ENCODE results near the gene METTL2B.
"Not testable (repeated sequence)": the region's sequence is repeated elsewhere in the genome, so short reads cannot be mapped to it uniquely, and the experiment has no call there.

DNA sequence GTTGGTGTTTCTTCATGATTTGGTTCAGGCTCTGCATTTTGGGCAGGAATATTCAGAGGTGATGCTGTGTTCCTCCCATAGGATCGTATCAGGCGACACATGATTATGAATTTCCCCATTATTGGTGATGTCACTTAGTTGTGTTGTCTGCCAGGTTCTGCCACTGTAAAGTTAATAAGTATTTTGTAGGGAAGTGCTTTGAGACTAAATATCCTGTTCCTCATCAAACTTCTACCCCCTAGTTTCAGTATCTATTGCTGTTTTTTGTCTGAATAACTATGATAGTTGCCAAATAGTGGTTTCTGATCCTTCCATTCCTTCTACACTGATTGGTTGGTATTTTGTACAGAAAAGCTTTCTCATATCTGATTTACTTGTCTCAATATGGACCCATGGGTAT, 28.9 kb downstream of the METTL2B start:
- TF ChIP-seq, protein P1, sequence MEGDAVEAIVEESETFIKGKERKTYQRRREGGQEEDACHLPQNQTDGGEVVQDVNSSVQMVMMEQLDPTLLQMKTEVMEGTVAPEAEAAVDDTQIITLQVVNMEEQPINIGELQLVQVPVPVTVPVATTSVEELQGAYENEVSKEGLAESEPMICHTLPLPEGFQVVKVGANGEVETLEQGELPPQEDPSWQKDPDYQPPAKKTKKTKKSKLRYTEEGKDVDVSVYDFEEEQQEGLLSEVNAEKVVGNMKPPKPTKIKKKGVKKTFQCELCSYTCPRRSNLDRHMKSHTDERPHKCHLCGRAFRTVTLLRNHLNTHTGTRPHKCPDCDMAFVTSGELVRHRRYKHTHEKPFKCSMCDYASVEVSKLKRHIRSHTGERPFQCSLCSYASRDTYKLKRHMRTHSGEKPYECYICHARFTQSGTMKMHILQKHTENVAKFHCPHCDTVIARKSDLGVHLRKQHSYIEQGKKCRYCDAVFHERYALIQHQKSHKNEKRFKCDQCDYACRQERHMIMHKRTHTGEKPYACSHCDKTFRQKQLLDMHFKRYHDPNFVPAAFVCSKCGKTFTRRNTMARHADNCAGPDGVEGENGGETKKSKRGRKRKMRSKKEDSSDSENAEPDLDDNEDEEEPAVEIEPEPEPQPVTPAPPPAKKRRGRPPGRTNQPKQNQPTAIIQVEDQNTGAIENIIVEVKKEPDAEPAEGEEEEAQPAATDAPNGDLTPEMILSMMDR (IDR thresholded peaks at IDR 0.05): not testable (repeated sequence)
- not testable (repeated sequence) for TF ChIP-seq POLR2A, EP300 (IDR thresholded peaks at IDR 0.05)

Data from tibial nerve (tissue), 4 donors.